ENCODE results near the gene FLOT2.

DNA sequence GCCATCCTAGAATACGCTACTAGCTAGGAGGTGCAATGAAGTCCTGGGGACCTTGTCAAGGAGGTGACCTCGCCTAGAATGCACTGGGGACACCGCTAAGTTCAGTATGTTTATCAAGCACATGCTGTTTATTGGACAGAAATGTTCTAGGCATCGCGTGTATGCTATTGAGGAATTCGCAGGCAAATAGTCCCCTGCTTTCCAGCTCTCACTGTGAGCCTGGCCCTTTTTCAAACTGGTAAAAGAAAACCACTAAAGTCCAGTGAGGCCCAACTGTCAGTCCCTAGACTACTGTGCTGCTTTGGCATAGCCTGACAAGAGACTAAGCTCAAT, 53.8 kb downstream of the FLOT2 start:
- TF ChIP-seq GATA2 (IDR thresholded peaks at IDR 0.05; ENCODE audit: low read depth, low read length) (no peak), GATA3 (IDR thresholded peaks at IDR 0.05; ENCODE audit: low read depth, low read length) (no peak)
